Measurements from ENCODE around the gene MACROD2. TPM values are rescaled to one million over a fixed set of nuclear protein-coding genes. Genes with fewer than 3 reads are reported as not detected.

Gene MACROD2
- total and polyA plus RNA-seq, 2 of the 4 experiments (the other 2 are of a cell fraction) = not detected

DNA sequence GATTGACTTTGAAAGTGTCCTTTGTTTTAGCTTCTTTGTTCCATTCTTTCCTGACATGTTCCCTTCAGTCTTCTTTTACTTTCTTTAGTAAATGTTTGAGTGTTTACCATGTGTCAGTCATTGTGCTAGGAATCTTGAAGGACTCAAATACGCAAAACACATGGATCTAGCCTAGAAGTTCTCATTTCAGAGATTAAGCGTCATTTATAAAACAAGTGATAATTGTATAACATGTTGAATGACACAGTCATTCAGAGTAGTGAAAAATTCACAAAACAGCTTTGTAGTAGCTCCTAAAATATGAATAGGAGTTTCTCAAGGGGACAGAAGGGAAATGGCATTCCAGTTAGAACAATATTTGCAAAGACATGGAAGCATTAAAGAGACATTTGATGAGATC lies 66.9 kb downstream of the MACROD2 start:
- Histone ChIP-seq H2AK9ac (replicated peaks; ENCODE audit: low read depth, low read length, poor library complexity) (no peak overlapping the region), H4K20me1 (ENCODE audit: insufficient read depth, low read length) (no peaks in the 10 kb centered on the region)
- in situ Hi-C loops (cut with MboI; ENCODE audit: low sequenced_read_pairs) = loop anchor here (5.0 kb wide), 1 partner anchor 240 kb away; no protein-coding TSS in a partner anchor

More for the DNA sequence above, 66.9 kb downstream of the MACROD2 start:
- WGBS, 2 experiments (ENCODE audit: extremely low coverage in 2 of 2, insufficient read length in 1 of 2) = no CpG with 5 or more reads among the region's 2 CpGs
- no peak overlapping the region for H2BK20ac ChIP-seq (ENCODE audit: low read depth, low read length)
- no peak overlapping the region for H4K8ac ChIP-seq (ENCODE audit: low read depth in 2 of 2, low read length in 2 of 2)
- POLR2A ChIA-PET (ENCODE audit: unreplicated experiment) = no interaction called here
- H3K23ac ChIP-seq (ENCODE audit: low read depth, low read length) = no peak overlapping the region
- H2AFZ ChIP-seq (replicated peaks; ENCODE audit: low read length, poor library complexity) = no peak overlapping the region
- no peak overlapping the region for H4K91ac ChIP-seq (ENCODE audit: insufficient read depth, low read depth, low read length)
- H3K9ac ChIP-seq (ENCODE audit: low read depth, low read length) = no peak overlapping the region
- H3K27ac ChIP-seq (ENCODE audit: insufficient read depth, low read length) = no peak overlapping the region
- intact Hi-C loops (cut with micrococcal nuclease) (no loop called here), dilution Hi-C loops (cut with HindIII; ENCODE audit: low sequenced_read_pairs, unreplicated experiment) (no loop called here)
- H3K56ac ChIP-seq (ENCODE audit: extremely low read depth, insufficient read depth, low read length) = no peak overlapping the region
- H3K27me3 ChIP-seq (ENCODE audit: control insufficient read depth, insufficient read depth, low read length) = no peaks in the 10 kb centered on the region
- no TSS peak for BruUV-seq (replicated peaks)
- H3K4ac ChIP-seq (ENCODE audit: low read depth, low read length) = no peak overlapping the region
- H2BK5ac ChIP-seq (ENCODE audit: low read depth, low read length, poor library complexity, severe bottlenecking) = no peak overlapping the region
- H3K4me3 ChIP-seq (ENCODE audit: insufficient read depth, low read depth, low read length) = no peak overlapping the region
- TF ChIP-seq MAFK (IDR thresholded peaks at IDR 0.05; ENCODE audit: low read depth, low read length) (no peak), MAZ (IDR thresholded peaks at IDR 0.05; ENCODE audit: borderline replicate concordance, low read depth, low read length) (no peak)
- H2BK120ac ChIP-seq (ENCODE audit: low read depth, low read length) = no peak overlapping the region
- no peak for ATAC-seq (ENCODE audit: low read depth)
- no peaks in the 10 kb centered on the region for H3K9me3 ChIP-seq (ENCODE audit: control insufficient read depth, insufficient read depth, low read length)
- H3K36me3 ChIP-seq (ENCODE audit: control insufficient read depth, insufficient read depth, low read length) = no peaks in the 10 kb centered on the region
- H3K9me1 ChIP-seq (ENCODE audit: insufficient read depth, low read length) = no peaks in the 10 kb centered on the region
- no peak overlapping the region for H3K18ac ChIP-seq (ENCODE audit: low read depth, low read length)
- H3K4me2 ChIP-seq (ENCODE audit: low read depth, low read length) = no peak overlapping the region
- no peaks in the 10 kb centered on the region for H3K79me1 ChIP-seq (ENCODE audit: low read depth in 1 of 2, low read length in 2 of 2)
- CTCF ChIA-PET = no interaction called here
- no peak overlapping the region for H2AK5ac ChIP-seq (ENCODE audit: low read depth, low read length)
- H4K5ac ChIP-seq (ENCODE audit: low read depth, low read length) = no peak overlapping the region
- DNase-seq = no peak
- no peaks in the 10 kb centered on the region for H3K4me1 ChIP-seq (ENCODE audit: control insufficient read depth, insufficient read depth, low read length)
- no peak overlapping the region for H3K14ac ChIP-seq (replicated peaks; ENCODE audit: low read depth, low read length)
- H2BK15ac ChIP-seq (ENCODE audit: low read depth, low read length) = no peak overlapping the region

All from IMR-90 (cell line).